ENCODE results near the gene DPP10.

DNA sequence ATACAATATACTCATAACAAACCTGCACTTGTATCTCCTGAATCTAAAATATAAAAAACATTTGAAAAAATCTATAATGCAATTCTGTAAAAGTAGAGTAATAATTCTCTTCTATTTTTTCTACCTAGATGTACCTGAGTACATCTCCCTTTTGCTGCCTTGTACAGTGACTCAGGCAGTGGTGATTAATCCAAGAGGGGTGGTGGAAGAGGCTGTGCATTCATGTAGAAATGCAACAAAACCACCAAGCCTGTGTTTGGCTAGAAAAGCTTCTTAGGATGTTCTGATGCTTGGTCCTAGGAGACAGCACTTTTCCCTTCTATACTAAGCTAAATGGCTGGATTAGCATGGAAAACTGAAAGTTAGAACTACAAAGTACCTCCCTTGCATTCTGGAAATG lies 245.8 kb downstream of the DPP10 start:
- TF ChIP-seq ZNF274 (IDR thresholded peaks at IDR 0.05; ENCODE audit: low read depth, low read length) (no peak), SUZ12 (IDR thresholded peaks at IDR 0.05; ENCODE audit: extremely low read depth, insufficient read depth, insufficient read length) (no peak)

All from NT2/D1 (cell line).